PC-9 (cell line): ENCODE measurements around the gene ESRP2.

ENCODE experiments used
- EZH2 ChIP-seq: fragments of 200-600 bp; sonication (generic); IDR thresholded peaks from 2 replicates; pipeline ENCODE4 v1.8.0; 2017; ENCODE audit warnings: antibody characterized with exemption, low read depth
- TF ChIP-seq, protein P1 (sequence below): fragments of 200-600 bp; sonication (generic); conservative IDR thresholded peaks from 2 replicates; pipeline ENCODE4 v1.6.1; 2017; ENCODE audit warnings: mixed run types, antibody characterized with exemption, mild to moderate bottlenecking, moderate library complexity

DNA sequence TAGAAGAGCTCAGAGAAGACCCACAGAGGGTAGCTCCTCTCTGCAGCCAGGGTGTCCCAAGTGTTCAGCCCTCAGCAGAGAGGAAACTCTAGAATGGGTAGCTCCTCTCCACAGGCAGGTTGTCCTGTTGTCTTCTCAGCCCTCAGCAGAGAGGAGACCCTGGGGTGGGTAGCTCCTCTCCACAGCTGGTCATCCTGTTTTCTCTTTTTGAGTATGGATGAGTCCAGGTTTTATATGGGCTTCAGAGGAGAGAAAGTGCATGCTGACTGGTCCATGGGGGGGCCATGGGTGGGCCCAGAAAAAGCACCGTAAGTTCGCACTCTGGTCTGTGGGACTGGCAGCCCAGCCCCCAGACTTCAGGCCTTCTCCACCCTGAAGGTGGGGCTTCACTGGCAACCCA lies 48.4 kb downstream of the ESRP2 start:
- TF ChIP-seq, protein P1, sequence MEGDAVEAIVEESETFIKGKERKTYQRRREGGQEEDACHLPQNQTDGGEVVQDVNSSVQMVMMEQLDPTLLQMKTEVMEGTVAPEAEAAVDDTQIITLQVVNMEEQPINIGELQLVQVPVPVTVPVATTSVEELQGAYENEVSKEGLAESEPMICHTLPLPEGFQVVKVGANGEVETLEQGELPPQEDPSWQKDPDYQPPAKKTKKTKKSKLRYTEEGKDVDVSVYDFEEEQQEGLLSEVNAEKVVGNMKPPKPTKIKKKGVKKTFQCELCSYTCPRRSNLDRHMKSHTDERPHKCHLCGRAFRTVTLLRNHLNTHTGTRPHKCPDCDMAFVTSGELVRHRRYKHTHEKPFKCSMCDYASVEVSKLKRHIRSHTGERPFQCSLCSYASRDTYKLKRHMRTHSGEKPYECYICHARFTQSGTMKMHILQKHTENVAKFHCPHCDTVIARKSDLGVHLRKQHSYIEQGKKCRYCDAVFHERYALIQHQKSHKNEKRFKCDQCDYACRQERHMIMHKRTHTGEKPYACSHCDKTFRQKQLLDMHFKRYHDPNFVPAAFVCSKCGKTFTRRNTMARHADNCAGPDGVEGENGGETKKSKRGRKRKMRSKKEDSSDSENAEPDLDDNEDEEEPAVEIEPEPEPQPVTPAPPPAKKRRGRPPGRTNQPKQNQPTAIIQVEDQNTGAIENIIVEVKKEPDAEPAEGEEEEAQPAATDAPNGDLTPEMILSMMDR = no peak
- TF ChIP-seq EZH2 = no peak
